Epithelial cell of proximal tubule (primary cell): ENCODE measurements around the gene CD8A. TPM values are rescaled to one million over a fixed set of nuclear protein-coding genes. Genes with fewer than 3 reads are reported as not detected.

Experiments used
- DNase-seq: peaks from one replicate; pipeline ENCODE4 v3.0.0-alpha.2; 2011; ENCODE audit warnings: low read depth
- H3K4me3 ChIP-seq: 2 replicates; pipeline ENCODE4 v1.5.1; 2011; ENCODE audit warnings: low read depth, mild to moderate bottlenecking, low read length
- CTCF ChIP-seq: conservative IDR thresholded peaks from 2 replicates; pipeline ENCODE4 v1.5.1; 2012; ENCODE audit warnings: low read depth, mild to moderate bottlenecking, low read length
- total RNA-seq: library from RNA; depleted of rRNA; stranded (reverse); fragments of >200 nt; gene quantifications from 2 replicates; pipeline ENCODE4 v1.2.3, GENCODE V29; 2015

Gene CD8A
- total RNA-seq, 1 donor from 2014 or later, result not detected

DNA sequence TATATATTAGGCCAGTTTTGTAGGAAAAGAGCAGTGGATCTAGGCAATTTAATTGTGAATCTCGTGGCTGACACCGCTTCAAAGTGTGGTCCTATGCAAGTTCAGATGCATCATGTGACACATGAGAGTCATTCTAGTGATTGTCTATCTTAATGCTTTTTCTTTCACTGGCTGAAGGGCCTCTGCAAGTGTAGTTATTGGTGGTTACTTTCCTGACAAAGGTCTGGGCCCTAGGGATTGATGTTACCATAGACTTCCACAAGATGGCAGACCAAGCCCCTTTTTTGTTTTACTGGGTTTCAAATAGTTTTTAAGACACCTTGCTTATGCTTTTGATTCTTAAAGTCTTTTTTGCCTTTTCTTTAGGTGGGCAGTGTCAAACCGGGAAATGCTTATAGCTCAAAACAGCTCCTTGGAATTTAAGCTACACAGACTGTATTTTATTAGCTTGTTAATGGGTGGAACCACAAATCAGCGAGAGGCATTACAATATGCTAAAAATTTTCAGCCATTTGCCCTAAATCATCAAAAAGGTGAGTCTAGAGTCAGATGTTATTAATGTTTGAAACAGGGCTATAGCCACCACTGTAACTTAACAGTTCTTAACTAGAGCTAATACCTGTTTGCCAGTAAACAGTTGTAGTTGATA is 25.9 kb downstream of the CD8A start:
- no peak overlapping the region for H3K4me3 ChIP-seq
- peak; percentile 72 for TF ChIP-seq CTCF
- peak; percentile 12 for DNase-seq

GRCh38 chr2:86760371-86760770 is 30.3 kb downstream of the CD8A start:
- DNase-seq, result no peak

GRCh38 chr2:86758405-86758804 is 32.3 kb downstream of the CD8A start:
- no peak for DNase-seq
- no peak for TF ChIP-seq CTCF
- H3K4me3 ChIP-seq, result no peak overlapping the region

More at GRCh38 chr2:86760371-86760770, 30.3 kb downstream of the CD8A start:
- no peak for TF ChIP-seq CTCF
- no peak overlapping the region for H3K4me3 ChIP-seq

DNA sequence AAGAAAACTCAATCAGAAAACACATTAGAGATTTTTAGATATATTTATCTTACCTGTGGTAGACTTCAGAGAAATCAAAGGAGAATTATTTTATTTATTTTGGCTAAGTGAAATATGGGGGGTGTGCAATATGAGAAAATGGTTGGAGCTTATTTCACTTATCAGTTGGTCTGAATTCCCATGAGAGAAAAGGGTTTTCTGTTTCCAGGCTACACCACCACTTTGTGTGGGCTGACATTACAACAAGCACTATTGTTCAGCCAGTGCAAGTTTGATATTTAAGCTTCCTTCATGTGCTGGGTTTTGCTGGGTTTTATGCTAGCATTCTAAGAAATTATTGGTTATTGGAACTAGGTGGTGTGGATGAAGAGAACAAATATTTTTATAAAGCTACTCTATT is 37.1 kb downstream of the CD8A start:
- TF ChIP-seq CTCF, result no peak
- DNase-seq, result no peak

GRCh38 chr2:86752934-86753333 is 37.8 kb downstream of the CD8A start:
- no peak overlapping the region for H3K4me3 ChIP-seq
- no peak for DNase-seq
- TF ChIP-seq CTCF, result no peak

More for the DNA sequence above, 37.1 kb downstream of the CD8A start:
- no peak overlapping the region for H3K4me3 ChIP-seq

GRCh38 chr2:86751778-86752177 is 38.9 kb downstream of the CD8A start:
- no peak for DNase-seq
- no peak overlapping the region for H3K4me3 ChIP-seq
- TF ChIP-seq CTCF, result no peak

- no peak for DNase-seq
Measured at GRCh38 chr2:86750240-86750839, 40.4 kb downstream of the CD8A start.

More at GRCh38 chr2:86750240-86750839, 40.4 kb downstream of the CD8A start:
- H3K4me3 ChIP-seq, result no peak overlapping the region
- TF ChIP-seq CTCF, result no peak
